Left kidney (tissue), 1 donor: ENCODE data around the gene GABRR1. TPM values are rescaled to one million over a fixed set of nuclear protein-coding genes. Genes with fewer than 3 reads are reported as not detected.

ENCODE experiments used
- polyA plus RNA-seq: library from polyadenylated mRNA; unstranded; fragments of 120-200 nt; gene quantifications from one replicate; pipeline ENCODE4 v1.2.1, GENCODE V29; 2013; ENCODE audit not compliant: insufficient read length

Gene GABRR1
- polyA plus RNA-seq, 1 donor: 1.2 TPM

Other genes starting within 250 kb of the GABRR1 start
- gene PNRC1, start 136.6 kb downstream of the GABRR1 start, polyA plus RNA-seq: 114 TPM
- 20.1 TPM for gene SRSF12, start 99.3 kb downstream of the GABRR1 start, polyA plus RNA-seq
- 38.1 TPM for gene PM20D2, start 71.3 kb downstream of the GABRR1 start, polyA plus RNA-seq
- gene GABRR2, start 97.9 kb upstream of the GABRR1 start, polyA plus RNA-seq: 2.1 TPM
- gene UBE2J1, start 135.4 kb upstream of the GABRR1 start, polyA plus RNA-seq: 59.3 TPM
- gene RRAGD, start 194.9 kb upstream of the GABRR1 start, polyA plus RNA-seq: 34.7 TPM
- gene ANKRD6, start 215.8 kb upstream of the GABRR1 start, polyA plus RNA-seq: 36.5 TPM